GM19452 (cell line): ENCODE results near the gene CENATAC.
A peak's percentile ranks its signal among the peaks of the same experiment; 100 is the strongest.
"Not testable (repeated sequence)": the region's sequence is repeated elsewhere in the genome, so short reads cannot be mapped to it uniquely, and the experiment has no call there.

Experiments
- ATAC-seq: cut with Tn5 transposase; IDR thresholded peaks from one replicate; pipeline ENCODE4 v1.9.1; 2021; ENCODE audit not compliant: unreplicated experiment

Gene CENATAC, protein sequence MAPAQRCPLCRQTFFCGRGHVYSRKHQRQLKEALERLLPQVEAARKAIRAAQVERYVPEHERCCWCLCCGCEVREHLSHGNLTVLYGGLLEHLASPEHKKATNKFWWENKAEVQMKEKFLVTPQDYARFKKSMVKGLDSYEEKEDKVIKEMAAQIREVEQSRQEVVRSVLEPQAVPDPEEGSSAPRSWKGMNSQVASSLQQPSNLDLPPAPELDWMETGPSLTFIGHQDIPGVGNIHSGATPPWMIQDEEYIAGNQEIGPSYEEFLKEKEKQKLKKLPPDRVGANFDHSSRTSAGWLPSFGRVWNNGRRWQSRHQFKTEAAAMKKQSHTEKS

DNA sequence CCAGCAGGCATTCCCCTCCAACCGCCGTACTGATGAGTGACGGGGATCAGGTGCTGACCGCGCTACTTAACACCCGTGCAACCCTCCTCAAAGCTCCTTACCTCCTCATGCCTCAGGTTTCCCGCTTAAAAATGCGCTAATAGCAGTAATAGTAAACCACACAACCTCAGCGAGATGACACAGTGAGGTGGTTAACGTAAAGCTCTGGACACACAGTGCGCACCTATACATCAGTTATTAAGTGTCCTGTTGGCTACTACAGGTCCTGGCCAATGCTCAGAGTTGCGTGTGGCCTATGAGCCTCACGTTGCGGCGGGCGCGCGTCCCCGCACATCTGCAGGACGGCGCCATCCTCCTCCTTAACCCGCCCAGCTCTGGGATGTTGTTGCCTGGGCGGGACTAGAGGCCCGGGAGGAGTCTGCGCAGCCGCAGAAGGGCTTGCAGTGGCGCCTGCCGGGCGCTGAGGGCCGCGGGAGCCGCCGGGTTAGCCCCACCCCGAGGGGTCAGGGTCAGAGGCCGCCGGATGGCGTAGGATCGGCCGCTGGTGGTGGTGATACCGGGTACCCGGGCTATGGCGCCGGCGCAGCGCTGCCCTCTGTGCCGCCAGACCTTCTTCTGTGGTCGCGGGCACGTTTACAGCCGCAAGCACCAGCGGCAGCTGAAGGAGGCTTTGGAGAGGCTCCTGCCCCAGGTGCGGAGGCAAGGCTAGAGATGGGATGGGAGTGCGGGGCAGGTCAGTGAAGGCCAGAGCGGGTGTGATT lies at the start of gene CENATAC:
Gene CENATAC, plus strand, starts transcription at position 512 of the 761 bp plus-strand sequence. Its CDS starts 60 bp downstream, at position 572.
- peak; percentile 89 for ATAC-seq

DNA sequence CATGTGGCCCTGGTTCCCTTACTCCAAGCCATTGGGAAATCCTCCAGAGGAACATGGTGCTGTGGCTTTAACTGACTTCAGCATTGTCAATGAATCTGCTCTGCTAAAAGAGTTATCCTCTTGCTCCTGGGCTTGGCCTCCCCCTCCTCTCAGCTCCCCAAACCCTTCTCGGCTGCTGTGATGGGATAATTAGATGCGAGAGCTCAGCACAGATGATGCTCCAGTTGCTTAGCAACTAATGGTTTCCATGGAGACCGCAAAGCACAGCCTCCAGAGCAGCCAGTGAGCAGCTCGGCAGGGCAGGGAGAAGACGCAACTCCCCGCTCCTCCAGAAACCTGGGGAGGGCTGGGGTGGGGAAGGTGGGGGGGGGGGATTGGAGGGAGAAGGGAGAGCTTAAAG lies 44.7 kb upstream of the CENATAC start:
- no peak for ATAC-seq

DNA sequence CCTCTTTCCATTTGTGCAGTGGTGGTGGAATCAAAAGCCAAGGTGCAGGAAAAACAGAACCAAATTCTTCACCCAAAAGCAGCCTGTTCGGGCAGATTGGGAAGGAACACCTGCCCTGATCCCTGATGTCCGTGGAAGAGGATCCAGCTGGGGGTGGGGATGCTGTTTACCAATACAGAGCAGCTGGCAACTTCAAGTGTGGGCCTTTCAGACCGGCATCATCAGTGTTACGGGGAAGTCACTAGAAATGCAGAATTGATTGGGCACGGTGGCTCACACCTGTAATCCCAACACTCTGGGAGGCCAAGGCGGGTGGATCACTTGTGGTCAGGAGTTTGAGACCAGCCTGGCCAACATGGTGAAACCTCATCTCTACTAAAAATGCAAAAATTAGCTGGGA lies 44.0 kb upstream of the CENATAC start:
- not testable (repeated sequence) for ATAC-seq

DNA sequence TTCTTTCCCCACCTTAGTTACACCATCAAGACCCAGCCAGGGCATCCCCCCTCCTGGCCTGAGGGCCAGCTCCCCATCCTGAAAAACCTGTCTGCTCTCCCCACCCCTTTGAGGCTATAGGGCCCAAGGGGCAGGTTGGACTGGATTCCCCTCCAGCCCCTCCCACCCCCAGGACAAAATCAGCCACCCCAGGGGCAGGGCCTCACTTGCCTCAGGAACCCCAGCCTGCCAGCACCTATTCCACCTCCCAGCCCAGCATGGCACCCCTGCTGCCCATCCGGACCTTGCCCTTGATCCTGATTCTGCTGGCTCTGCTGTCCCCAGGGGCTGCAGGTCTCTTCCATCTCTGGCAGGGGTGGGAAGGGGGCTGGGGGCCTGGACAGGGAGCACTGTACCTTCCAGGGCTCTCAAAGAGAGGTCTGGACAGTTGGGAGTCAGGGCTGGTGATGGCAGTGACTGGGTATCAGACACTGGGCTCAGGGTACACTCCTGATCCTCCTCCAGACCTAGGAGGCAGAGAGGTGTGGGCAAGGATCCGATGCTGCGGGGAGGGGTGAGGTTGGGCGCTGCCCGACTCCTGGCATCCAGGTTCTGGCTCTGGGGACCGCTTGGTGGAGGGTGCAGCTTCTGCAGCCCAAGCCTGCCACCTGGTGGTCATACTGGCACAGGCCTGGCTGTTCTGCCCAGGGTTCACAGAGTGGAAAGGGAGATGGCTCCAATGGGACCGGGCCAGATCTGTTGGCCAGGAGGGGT lies 41.7 kb upstream of the CENATAC start, which contains the start of gene UPK2:
Gene UPK2, plus strand, starts transcription at position 205 of the 753 bp plus-strand sequence. Its CDS starts 53 bp downstream, at position 258.
- ATAC-seq, result no peak

DNA sequence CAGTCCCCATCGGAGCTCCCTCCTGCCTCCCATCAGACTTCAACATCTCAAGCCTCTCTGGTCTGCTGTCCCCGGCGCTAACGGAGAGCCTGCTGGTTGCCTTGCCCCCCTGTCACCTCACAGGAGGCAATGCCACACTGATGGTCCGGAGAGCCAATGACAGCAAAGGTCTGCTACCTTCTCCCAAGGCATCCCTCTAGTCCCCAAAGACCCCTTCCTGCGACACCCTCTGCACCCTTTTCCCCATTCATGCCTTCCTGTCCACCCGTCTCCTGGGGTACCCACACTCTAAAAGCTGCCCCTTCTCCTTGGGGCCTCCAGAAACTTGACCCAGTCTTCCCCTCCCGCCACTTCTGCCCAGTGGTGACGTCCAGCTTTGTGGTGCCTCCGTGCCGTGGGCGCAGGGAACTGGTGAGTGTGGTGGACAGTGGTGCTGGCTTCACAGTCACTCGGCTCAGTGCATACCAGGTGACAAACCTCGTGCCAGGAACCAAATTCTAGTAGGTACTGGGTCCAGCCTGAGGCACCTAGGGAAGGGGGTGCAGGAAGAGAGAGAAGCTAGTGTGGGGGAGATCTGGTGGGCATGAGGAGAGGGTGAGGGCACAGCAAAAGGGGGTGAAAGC lies 41.0 kb upstream of the CENATAC start:
- ATAC-seq, result no peak

DNA sequence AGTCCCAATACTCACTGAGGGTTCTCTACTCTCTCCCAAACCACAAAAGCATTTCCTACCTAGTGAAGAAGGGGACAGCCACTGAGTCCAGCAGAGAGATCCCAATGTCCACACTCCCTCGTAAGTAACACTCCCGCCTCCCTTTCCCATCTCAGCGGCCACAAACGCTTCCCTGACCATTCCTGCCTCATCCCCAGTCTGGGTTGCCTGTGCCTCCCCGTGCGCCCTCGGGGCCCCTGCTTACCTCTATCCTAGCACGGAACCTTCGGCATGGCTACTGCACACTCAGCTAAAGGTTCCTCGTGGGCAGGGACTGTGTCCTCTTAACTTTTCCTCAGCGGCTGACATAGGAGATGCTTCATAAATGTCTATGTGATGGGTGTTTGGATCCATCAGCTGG lies 40.4 kb upstream of the CENATAC start:
- ATAC-seq, result no peak

DNA sequence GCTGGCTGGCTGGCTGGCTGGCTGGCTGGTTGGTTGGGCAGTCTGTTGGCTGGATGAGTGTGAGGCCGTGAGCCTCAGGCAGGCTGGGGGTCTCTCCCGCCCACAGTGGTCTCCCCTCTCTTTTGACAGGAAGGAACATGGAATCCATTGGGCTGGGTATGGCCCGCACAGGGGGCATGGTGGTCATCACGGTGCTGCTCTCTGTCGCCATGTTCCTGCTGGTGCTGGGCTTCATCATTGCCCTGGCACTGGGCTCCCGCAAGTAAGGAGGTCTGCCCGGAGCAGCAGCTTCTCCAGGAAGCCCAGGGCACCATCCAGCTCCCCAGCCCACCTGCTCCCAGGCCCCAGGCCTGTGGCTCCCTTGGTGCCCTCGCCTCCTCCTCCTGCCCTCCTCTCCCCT lies 40.0 kb upstream of the CENATAC start:
- no peak for ATAC-seq

DNA sequence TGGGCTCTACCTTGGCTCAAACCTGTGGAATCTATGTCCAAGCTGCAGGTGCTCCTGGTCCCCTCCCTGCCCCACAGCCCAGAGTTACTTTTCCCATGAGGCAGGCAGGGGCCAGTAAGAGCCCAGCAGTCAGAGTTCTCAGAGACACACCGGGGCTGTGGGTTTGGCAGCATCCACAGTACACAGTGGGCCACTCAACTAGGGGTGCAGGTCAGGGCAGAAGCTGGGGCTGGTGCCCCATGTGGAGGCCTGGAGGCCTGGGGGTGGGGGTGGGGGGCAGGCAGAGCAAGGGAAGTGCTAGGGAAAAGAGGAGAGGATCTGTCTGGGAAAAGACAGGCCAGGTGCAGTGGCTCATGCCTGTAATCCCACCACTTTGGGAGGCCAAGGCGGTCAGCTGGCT lies 39.4 kb upstream of the CENATAC start:
- ATAC-seq, result no peak

DNA sequence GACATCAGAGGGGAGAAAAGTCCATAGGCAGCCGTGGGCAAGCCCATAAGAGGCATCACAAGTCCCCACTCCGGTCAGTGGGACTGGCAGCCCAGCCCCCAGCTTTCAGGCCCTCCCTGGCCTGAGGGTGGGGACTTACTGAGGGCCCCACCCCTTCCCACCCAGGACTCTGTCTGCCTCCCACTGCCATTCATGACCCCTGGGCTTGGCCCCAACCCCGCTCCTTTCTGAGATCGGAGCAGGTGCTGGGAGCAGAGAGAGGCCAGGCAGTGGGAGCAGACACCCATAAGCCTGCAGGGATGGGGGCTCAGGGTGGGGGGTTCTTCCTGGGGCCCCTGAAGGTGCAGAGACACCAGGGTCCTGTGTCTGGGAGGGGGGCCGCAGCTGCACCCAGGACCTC lies 36.7 kb upstream of the CENATAC start:
- no peak for ATAC-seq

DNA sequence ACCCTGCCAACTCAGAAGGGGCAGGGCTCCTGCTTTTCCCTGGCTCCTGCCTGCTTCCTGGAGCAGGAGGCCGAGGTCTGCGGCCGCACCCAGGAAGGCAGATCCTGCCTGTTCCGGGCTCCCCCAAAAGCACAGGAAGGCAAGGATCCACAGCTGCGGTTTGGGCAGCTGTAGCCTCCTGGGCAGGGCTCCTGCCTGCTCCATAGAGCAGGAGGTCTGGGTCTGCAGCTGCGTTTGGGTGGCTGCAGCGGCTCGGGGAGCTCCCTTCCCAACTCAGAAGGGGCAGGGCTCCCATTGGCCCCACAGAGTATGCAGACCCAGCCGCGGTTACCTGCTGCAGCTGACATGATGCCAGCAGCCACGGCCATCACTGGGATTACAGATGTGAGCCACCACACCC lies 36.3 kb upstream of the CENATAC start:
- no peak for ATAC-seq

DNA sequence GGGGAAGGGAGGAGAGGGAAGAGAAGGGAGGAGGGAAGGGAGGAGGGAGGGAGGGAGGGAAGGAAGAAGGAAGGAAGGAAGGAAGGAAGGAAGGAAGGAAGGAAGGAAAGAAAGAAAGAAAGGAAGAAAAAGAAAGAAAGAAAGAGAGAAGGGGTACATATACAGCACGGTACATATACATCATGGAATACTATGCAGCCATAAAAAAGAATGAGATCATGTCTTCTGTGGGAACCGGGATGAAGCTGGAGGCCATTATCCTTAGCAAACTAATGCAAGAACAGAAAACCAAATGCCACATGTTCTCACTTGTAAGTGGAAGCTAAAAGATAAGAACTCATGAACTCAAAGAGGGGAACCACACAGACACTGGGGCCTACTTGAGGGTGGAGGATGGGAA lies 28.4 kb upstream of the CENATAC start:
- not testable (repeated sequence) for ATAC-seq

DNA sequence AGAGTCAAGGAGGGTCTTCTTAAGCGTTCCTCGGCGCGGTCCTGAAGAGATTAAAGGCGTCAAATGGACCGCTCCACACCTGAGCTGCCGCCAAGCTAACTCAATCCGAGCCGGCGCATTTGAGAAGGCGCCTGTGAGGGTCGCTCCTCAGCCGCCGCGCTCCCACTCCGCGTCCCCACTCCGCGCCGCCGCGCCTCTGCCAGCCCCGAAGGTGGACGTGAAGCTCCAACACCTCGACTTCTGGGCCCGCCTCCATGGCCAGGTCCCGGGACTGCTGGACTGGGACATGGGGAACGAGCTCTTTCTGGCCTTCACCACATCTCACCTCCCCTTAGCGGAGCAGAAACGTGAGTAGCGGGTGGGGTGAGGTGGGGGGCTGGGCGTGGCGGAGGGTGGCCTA lies 26.3 kb upstream of the CENATAC start, which contains the start of gene FOXR1:
Gene FOXR1, plus strand, starts transcription at position 116 of the 400 bp plus-strand sequence. Its CDS starts 171 bp downstream, at position 287.
- no peak for ATAC-seq

DNA sequence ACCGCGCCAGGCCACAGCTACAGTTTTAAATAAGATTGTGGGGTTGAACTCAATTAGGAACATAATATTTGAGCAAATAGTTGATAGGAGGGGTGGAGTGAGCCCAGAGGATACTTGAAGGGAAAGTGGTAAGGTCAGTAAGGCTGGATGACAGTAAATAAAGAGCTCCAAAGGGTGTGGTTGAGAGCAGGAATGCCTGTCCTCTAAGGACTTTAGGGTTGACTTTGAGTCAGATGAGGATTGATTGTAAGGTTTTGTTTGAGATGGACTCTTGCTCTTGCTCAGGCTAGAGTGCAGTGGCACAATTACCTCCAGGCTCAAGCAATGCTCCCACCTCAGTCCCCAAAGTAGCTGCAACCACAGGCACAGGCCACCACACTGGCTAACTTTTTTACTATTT lies 24.0 kb upstream of the CENATAC start:
- ATAC-seq, result no peak

DNA sequence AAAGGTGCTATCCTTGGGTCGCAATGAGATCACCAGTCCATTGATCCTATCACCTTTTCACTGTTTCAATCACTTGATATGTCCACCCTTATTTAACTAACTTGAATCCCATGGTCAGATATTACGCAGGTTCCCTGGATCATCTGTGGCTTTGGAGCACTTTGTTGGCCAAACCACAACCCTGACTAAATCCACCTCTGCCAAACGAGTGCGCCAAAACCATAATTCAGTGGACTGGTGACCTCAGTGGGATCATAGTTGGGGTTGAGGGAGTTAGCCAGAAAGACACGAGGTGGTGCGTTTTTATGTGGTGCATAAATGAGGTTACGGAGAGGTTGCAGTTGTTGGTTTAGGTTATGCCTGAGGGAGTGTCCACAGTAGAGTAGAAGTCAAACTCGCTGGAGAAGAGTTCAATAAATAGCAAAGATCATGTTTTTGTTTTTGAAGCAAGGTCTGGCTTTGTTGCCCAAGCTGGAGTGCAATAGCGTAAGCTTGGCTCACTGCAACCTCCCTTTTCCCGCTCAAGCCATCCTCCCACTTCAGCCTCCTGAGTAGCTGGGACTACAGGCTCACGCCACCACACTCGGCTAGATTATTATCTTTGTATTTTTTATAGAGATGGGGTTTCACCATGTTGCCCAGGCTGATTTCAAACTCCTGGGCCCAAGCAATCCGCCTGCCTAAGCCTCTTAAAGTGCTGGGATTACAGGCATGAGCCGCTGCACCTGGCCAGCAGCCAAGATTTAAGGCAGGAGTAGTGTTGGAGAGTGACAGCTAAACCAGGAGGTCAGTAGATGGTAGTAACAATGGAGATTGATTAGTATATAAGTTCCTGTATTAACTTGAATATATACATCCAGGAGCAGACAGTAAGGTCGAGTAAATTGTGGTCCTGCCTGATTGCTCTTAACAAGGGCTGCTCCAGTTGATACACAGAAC lies 21.9 kb upstream of the CENATAC start:
- no peak for ATAC-seq

DNA sequence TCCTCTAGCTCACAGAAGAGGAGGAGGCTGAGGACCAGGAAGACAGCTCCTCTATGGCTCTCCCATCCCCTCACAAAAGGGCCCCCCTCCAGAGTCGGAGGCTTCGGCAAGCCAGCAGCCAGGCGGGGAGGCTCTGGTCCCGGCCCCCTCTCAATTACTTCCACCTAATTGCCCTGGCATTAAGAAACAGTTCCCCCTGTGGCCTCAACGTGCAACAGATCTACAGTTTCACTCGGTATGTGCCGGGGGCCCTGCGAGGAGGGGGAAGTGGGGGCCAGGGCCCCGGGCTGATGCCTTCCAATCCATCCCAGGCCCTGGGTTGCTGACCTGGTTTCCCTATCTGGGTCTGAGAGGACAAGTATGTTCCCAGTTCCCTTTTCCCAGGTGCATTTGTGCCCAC lies 18.5 kb upstream of the CENATAC start:
- no peak for ATAC-seq

DNA sequence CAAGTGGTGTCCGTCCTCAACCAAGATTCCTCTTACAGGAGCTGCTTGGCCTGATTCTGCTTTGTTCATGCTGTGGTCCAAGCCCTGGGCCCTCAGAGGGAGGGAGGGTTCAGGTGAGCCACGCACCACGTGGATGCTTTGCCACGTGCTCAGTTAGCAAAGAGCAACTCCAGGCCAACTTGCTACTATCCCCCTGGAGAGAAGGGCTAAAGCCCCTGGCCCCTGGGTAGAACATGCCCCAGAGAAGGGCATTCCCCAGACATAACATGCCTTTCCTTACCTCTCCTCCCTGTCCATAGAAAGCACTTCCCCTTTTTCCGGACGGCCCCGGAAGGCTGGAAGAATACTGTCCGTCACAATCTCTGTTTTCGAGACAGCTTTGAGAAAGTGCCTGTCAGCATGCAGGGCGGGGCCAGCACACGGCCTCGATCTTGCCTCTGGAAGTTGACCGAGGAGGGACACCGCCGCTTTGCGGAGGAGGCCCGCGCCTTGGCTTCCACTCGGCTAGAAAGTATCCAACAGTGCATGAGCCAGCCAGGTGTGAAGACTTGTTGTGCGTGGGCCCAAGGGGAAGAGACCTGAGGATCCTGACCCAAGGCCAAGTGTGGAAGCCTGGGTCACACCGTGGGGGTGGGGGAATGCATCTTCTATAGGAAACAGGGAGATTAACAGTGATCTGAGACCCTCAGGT lies 17.6 kb upstream of the CENATAC start:
- ATAC-seq, result no peak

DNA sequence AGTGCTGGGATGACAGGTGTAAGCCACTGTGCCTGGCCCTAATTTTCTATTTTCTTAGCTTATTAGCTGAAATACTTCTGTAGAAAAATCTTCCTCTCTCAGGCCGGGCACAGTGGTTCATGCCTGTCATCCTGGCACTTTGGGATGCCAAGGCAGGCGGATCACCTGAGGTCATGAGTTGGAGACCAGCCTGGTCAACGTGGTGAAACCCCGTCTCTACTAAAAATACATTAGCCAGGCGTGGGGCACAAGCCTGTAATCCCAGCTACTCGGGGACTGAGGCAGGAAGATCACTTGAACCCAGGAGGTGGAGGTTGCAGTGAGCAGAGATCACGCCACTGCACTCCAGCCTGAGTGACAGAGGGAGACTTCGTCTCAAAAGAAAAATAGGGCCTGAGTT lies 13.6 kb upstream of the CENATAC start:
- ATAC-seq, result not testable (repeated sequence)

DNA sequence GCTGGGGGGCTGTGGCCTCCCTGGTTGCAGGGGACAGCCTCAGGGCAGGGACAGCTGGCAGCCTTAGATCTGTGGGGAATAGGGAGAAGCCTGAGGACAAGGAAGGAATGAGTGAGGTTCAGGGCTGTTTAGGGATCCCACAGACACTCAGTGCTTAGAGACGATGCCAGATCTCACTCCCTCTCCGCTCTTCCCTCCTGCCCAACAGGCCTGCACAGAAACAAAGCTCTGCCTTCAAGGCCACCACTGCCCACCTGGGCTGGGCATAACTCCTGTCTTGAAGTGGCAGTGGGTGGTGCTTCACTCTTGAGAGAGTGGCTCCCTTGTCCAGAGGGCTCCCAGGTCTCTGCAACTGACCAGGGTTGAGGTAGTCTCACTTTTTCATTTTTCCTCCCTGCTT lies 13.1 kb upstream of the CENATAC start:
- ATAC-seq, result no peak

DNA sequence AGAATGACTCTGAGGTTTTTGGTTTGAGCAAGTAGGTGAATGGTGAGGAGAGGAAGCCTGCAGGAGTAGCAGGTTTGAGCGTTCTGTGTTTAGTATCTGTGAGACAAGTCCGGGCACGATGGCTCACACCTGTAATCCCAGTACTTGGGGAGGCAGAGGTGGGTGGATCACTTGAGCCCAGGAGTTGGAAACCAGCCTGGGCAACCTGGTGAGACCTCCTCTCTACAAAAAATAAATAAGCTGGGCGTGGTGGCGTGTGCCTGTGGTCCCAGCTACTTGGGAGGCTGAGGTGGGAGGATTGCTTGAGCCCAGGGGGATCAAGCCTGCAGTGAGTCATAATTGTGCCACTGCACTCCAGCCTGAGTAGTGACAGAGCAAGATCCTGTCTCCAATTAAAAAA lies 9.7 kb upstream of the CENATAC start:
- no peak for ATAC-seq
